Spleen (tissue), 7 donors: Measurements from ENCODE around the gene MPND.

ENCODE experiments used
- CTCF ChIP-seq, 11 experiments: fragments of 200-600 bp in 7 of 11; fragments of 450-650 bp in 4 of 11; sonication (generic) in 4 of 11; IDR thresholded peaks in 8 of 11; conservative IDR thresholded peaks in 3 of 11; 1 replicate in 7 of 11; 2 replicates in 4 of 11; pipeline versions ENCODE4 v1.4.0 to v1.8.0; 2016 to 2021; ENCODE audit warnings: antibody characterized with exemption in 11 of 11, inconsistent platforms in 4 of 11, mild to moderate bottlenecking in 1 of 11
- POLR2A ChIP-seq, 3 donors: fragments of 450-650 bp; IDR thresholded peaks; one replicate each; pipeline ENCODE4 v1.5.1; 2017; ENCODE audit warnings: antibody characterized with exemption in 3 of 3, mild to moderate bottlenecking in 1 of 3
- POLR2AphosphoS5 ChIP-seq, 3 donors: sonication (generic); formaldehyde crosslinking; IDR thresholded peaks; one replicate each; pipeline ENCODE4 v1.5.1; 2017; ENCODE audit warnings: antibody characterized with exemption in 3 of 3
- donor health status: DM: no; HTN: no; CAD: no; lungs with moderate emphysema.
- donor health status: DM: no; HTN: no; CAD: no.
- donor health status: DM: no; HTN: no; CAD: no.

- peak in 2 of 3 donors; percentile 6 to 10 for TF ChIP-seq POLR2AphosphoS5 (IDR thresholded peaks at IDR 0.05)
- TF ChIP-seq CTCF (IDR thresholded peaks at IDR 0.05 in 8 of 11, conservative IDR thresholded peaks at IDR 0.05 in 3 of 11), result no peak
- no peak for TF ChIP-seq POLR2A (IDR thresholded peaks at IDR 0.05)
Observed at GRCh38 chr19:4361152-4362046, 18.0 kb downstream of the MPND start.
